HG03342 (cell line): ENCODE results near the gene DDRGK1.

ENCODE experiments used
- ATAC-seq: cut with Tn5 transposase; IDR thresholded peaks from one replicate; pipeline ENCODE4 v1.9.1; 2021; ENCODE audit warnings: mild to moderate bottlenecking, moderate library complexity; ENCODE audit not compliant: unreplicated experiment

DDRGK1 gene

DNA sequence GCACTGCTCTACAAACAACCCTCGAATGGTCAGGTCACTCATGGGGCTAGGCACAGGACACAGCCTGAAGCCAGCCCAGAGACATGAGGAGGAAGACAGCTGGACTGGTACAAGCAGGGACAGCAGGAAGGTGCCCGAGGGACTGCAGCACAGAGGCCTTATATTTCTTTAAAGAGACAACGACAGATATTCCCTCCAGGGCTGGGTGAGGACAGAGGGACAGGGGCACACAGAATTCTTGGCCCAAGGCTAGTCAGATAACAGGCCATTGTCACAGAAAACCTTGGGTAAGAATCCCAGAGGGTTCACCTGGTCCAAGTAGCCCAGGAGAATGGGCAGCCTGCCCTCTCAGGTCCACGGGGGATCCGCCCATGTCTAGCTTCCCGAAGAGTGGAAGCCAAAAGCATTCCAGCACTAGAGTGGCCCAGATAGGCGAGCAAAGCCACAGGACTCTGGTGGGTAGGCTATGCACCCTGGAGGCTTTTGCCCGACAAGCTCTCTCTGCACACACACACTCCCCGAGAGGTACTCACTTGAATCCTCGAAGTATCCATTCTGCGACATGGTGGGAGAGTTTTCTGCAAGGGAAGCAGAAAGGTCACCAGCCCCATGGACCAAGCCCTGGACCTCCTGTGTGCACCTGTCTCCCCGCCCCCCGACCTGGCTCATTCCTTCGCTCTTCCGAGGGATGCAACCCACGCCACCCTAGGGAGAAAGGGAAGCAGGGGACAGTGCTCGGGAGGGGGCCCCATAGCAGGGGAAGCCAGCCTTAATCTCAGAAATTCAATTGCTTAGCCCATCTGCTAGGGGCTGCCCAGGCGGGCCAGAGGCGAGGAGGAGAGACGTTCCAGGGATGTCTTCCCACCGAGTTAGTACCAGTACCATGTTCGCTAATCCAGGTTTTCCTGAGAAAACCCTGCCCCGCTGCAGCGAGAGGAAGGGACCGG lies 32.8 kb upstream of the DDRGK1 start:
- no peak for ATAC-seq

DNA sequence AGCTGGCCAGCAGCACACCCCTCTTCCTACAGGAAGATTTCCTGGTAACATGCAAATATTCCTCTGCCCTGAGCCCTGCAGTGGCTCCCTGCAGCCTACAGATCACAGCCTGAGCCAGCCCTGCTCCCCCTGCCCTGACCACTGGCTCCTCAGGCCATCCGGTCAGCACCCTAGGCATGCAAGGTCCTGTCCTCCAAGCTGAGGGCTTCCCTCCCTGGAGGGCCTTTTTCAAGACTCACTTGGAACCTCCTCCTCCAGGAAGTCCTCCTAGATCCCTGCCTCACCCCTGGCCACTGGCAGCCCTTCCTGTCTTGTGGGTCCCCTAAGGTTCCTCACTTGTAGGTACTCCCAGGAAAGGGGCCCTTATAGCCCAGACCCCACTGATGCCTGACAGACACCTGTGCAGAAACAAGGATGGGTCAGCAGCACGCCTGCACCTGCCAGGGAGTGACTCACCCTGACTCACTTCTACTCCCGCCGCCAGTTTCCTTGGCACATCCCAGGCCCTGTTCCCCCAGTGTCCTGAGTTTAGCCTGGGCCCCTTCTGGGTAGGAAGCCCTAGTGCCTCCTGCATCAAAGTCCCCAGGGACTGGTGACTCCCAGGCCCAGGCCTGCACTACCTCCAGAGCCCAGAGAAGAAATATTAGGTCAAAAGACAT lies 31.3 kb upstream of the DDRGK1 start:
- ATAC-seq: no peak

DNA sequence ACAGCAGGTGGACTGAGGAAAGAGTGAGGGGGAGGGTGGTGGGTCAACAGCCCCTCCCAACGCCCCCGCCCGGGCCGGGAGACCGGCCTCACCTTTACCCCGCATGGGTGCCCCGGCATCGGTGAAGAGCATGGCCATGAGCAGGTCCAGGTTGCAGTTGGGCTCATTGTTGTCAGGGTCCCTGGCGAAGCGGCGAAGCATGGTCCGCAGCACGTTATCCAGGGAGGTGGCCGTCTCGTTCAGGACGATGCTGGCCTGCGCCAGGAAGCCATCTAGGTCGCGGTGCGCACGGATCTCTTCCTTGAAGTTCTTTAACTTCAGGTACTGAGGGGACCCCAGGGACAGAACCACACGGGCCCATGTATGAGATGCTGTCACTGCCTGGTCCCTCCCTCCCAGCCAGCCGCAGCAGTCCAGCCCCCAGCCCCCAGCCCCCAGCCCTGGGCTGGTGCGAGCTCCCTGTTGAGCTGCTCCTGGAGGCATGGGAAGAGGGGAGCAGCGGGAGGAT lies 29.6 kb upstream of the DDRGK1 start:
- ATAC-seq: no peak

DNA sequence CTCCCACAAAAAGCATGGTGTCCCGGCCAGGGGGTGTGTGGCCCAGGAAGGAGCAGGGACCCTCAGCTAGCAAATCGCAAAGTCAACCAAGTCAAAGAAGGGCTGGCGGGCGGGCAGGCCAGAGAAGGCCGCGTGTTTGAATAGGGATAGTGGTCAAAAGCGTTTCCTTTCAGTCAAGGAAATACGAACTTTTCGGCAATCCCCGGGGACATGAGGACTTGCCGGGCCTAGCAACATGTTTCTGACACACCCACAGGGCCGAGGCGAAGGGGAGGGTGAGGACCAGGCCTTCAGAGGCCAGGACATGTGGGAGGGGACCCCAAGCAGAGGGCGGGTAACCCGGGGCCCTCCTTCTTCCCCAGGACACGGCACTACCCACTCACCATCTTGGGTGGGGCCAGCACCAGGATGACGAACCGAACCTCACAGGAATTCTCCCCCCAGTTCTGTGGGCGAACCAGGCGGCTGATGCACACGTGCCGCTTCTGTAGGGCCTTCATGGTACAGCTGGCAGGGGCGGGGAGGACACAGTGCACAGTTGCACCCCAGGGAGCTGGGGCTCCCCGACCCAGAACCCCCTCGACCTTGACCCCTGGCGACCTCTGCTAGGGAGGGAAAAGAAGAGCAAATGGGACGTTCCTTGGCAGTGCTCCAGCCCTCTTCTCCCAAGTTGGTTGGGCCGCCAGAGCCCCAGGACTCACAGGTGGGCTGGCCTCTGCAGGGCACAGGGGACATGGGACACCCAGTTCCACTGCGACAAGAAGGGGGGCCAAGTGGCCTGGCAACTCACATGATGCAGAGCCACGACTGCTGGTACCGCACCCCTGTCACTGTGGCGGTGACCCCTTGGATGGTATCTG lies 28.9 kb upstream of the DDRGK1 start:
- no peak for ATAC-seq

DNA sequence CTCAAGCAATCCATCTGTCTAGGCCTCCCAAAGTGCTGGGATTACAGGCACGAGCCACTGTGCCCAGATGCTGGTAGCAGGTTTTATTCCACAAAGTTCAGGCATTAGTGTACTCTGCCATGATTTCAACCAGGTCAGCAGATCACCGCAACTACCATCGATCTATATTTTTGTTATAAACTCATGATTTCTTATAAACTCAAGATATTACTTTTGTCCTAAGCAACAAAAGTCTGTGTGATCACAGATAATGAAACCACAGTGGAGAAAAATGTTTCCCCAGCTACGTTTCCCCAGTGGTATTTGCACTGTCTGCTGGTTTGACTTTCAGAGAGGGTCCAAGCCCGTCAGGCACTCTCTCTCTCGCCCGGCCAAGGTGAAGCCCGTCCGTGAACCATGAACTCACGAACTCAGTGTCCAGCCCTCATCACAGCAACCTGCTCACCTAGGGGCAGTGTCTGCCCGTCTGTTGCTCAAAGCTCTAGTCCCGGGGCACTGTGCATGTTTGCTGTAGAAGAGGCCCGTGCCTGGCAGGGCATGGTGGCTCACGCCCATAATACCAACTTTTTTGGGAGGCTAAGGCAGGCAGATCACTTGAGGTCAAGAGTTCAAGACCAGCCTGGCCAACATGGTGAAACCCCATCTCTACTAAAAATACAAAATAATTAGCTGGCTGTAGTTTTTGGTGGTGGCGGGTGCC lies 27.6 kb upstream of the DDRGK1 start:
- no peak for ATAC-seq

DNA sequence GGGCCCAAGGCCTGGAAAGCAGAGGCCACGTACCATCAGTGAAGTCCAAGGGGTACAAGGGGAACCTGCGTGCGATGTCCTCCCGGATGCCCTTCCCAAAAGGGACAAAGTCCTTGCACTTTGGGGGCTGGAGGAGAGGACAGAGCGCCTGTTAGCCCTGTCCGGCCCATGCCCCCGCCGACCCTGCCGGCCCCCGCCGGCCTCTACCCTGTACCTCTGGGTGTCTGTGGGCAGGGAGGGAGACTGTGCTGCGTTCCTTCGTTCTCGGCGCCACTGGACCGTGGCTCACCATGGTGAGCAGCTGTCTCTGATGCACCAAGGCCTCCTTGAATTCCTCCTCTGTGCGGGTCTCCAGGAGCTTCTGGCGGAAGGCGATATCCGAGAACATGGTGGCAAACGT lies 26.6 kb upstream of the DDRGK1 start:
- no peak for ATAC-seq

DNA sequence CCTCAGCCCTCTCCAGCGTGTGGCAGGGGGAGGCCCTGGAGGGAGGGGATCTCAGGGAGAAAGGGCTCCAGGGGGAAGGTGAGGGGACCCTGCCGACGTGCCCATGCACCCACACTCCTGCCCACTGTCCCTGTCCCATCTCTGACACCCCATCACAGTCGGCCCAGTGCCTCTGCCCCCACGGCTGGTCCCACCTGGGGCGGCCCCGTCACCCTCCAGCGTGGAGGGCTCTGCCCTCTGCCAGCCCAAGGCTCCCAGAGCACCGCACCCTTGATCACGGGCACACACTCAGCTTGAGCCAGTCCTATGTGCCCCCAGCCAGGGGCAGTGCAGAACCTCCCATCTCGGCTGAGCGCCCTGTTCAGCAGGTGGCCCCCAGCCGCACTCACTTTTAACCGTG lies 25.3 kb upstream of the DDRGK1 start:
- no peak for ATAC-seq

DNA sequence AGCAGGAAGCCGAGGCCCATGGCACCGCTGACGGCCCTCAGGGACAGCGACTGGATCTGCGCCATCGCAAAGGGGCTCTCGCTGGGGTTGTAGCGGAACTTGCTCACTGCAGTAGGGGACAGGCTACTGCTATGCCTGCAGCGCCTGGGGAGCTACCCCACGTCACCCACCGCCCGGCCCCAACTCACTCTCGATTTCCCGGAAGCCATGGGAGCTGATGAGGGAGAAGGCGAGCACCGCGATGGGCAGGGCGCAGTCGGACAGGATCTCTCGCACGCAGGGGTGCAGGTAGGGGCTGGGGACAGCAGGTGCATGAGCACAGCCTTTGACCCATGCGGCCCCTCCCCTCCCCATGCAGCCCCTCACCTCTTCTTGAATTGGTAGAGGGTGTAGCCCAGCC lies 24.7 kb upstream of the DDRGK1 start:
- no peak for ATAC-seq

DNA sequence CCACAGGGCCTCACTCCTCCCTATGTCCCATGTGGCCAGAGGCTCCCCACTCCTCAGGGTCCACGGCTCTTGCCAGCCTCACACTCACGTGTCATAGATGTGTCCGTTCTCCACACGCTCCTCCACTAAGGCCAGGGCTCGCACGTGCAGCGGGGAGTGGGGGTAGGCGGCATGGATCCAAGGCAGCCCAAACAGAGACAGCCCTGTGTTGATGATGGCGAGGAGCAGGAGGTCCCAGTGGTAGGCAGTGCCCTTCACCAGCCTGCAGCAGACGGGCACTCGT lies 24.2 kb upstream of the DDRGK1 start:
- no peak for ATAC-seq

DNA sequence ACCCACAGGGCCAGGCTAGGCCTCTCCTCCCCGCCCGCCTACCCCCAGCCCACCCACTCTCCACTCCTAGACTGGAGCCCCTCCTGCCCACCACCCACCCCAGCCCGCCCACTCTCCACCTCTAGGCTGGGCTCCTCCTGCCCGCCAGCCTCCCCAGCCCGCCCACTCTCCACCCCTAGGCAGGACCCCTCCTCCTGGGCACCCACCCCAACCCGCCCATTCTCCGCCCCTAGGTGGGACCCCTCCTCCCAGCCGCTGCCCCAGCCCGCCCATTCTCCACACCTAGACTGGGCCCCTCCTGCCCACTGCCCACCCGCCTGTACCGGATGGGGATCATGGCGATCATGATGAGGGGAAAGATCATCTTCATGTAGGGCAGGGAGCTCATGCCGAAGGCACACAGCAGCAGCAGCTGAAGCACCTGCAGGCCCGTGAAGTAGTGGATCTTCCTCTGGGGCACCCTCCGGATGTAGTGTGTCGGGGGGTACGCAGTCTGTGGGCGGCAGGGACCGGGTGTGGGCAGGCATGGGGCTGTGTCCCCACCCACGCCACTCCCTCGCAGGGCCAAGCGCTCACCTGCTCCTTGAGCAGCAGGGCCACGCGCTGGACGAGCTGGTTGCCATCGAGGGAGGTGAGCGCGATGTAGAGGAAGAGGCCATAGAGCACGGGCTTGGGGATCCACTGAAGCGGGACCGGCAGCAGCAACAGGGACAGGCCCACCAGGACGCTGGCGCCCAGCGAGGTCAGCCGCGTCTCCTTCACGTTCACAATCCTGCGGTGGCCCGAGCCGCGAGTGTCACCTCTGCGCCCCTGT lies 23.7 kb upstream of the DDRGK1 start:
- ATAC-seq: no peak

DNA sequence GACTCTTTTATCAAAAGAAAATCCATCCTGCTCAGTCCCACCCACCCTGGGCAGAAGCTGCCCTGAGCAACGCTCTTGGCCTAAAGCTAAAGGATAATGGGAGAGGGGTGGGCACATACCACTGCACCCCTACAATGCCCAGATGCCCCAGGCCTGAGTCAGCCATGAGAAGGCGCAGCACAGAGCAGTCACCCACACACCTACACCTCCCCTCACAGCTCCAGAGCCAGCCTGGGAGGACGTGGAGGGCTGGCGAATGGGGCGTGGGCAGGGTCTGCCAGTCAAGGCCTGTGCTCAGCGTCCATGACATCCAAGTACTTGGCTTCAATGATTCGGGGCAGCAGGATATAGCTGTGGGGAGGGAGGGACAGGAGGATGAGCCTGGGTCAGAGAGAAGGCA lies 23.0 kb upstream of the DDRGK1 start:
- no peak for ATAC-seq

DNA sequence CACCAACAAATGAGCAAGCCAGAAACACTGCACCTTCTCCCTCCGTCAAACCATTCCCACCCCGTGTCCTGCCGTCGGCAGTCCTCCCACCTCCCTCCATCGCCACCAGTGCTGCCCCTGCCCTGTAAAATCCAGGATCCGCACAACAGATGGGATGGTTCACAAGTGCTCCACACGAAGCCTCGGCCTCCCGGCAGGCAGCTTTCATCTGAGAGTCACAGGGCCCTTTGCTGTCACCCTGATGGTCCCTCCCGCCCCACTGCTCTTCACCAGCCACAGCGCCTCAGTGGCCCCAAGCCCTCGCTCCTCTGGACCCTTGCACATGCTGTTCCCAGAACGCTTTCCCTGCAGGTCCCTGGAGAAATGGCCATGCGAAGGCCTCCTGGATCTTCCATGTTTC lies 22.4 kb upstream of the DDRGK1 start:
- no peak for ATAC-seq

DNA sequence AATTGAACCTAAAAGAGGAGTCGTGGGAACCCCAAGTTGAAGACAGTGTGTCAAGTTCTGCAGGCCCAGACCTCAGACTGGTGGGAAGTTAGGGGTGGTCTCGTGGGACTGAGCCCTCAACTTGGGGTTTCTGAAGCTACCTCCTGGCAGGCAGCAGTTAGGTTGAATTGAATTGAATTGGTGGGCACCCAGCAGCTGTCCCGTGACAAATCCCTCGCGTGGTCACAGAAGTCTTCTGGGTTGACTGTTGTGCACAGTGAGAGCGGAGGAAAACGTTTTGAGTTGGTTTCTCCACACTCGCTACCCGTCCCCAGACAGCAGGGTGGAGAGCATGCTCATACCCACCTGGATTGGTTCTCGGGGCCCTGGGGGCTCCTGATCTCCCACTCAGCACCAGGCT lies 21.6 kb upstream of the DDRGK1 start:
- no peak for ATAC-seq

DNA sequence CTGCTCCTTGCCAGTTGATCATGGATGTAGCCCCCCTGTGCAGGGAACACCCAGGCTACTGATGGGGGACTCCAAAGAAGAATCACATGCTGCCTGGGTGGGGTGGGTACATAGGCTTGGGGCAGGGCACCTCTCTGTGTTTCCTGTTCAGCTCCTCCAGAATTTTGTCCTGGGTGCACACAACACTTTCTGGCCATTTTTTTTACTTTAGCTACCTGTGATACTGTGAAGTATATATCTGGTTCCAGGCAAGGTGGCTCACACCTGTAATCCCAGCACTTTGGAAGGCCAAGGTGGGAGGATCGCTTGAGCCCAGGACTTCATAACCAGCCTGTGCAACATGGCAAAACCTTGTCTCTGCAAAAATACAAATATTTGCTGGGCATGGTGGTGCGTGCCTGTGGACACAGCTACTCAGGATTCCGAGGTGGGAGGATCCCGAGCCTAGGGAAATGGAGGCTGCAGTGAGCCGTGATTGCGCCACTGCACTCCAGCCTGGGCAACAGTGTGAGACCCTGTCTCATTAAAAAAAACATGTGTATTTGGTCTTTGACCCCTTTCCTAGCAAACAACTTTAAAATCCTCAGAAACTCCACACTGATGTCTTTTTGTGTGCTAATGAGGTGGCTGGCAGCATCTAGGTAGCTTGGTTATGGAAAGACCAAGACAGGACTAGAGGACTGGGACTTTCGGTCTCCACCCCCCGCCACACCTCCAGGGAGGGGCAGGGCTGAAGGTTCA lies 20.4 kb upstream of the DDRGK1 start:
- no peak for ATAC-seq

DNA sequence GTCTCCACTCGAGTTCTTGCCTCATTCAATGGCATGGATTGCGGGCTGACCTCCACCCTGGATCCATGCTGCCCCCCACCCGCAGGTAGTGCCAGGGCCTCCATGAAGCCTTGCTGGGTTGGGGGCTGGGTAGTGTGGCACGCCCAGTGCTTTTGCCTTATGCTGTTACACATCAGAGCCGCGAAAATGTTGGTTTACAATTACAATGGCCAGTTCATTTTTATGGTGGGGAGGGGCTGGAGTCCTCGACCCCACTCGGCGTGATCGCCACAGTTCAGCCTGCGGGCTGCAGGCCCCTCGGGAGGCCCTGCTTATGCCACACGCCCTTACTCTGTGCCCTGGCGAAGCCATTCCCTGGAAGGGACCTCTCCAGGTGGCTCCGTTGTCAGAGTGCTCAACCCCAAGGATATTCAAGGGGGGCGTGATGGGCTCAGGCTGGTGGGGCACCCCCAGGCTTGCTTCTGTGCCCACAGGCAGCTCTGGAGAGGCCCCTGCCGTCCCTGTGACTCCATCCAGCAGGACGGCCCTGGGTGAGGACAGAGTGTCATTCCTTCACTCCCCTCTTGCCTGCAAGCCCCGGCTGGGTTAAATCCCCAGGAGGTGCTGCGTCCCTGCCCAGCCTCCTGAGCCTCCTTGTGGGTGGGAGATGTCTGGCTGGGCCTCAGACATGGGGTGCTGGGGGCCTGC lies 19.7 kb upstream of the DDRGK1 start:
- ATAC-seq: no peak

DNA sequence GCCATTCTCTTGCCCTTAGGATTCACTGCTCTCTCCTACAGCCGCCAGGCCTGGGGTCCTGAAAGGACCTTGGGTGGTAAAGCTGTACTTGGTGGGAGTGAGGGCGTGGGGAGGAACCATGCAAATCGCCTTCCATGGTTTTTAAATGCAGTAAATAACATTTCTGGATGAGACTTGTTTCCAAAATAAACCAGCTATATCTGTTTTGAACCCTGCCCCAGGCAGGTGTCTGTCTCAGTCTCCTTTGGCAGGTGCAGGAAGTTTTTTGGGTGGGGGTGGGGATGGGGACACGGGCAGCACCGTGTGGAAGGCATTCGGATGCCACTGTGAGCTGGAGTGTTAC lies 19.1 kb upstream of the DDRGK1 start:
- no peak for ATAC-seq

DNA sequence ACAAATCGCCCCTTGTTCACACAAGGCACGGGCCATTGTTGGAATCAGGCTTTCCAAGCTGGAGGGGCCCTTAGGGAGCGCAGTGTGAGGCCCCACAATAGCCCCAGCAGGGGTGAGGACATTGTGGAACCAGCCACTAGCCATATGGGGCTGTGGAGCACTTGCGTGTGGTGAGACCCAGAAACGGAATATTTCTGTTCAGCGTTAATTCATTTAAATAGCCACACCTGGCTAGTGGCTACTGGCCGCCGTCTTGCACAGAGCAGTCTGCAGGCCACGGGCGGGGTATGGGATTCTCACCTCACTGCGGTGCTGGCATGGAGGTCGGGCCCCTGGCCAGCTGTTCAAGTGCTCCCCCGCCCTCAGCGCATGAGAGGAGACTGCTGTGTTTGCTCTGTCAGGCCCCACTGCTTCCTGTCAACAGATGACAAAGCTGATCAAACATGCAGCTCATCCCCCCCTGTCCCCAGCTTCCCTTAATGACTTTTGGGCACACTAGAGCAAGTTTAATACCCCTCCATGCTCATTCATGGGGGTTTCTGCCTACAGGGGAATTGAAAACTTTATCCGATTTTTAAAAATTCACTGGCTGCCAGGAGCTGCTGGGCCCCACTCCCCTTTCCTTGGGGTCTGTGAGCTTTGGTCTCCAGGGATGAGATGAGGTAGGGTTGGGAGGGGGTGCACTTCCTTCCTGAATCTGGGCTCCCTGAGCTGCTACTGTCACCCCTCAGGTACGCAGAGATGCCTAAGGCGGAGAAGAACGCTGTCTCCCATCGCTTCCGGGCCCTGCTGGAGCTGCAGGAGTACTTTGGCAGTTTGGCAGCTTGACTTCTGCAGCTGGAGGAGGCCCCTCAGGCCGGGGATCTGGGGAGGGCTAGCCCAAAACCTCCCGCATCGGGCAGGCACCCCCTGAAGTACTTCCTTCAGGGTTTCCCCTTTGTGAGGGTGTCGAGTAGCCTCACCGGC lies 18.4 kb upstream of the DDRGK1 start:
- peak; percentile 68 for ATAC-seq
